ENCODE data around the gene MS4A15.

MS4A15 gene

DNA sequence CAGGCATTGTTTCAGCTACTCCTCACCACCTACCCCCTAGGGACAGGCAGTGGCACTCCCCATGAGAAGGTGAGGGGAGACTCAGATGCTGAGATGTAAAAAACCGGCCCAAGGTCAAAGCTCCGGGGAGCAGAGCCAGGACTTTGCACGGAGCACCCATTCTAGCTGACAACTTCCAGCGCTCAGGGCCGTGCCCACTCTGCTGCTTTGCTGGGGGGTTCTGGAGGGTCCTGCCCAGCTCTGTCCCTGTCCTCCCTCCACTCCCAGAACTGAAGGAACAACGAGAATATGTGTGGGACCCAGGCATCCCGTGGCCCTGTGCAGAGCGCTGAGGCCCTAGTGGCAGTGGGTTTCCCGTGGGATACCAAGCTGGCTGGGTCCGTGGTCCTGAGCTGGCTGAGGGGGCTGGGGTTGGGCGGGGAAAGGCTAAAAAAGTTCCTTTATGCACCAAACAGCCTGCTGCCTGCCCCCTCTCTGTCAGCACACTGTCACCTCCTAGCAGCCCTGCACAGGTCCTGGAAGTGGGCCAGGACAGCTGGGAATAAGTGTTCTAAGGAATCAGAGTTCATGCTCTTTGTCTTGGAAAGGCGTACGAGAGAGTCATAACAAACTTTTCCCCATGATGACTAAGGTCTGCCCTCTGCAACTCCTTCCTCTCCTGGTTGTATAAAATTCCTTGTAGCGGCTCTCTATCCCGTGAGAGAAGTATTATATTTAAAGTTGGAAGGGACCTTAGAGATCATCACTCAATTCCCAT is 30.3 kb downstream of the MS4A15 start:
- POLR2A ChIA-PET: no interaction called here
- DNase-seq (ENCODE audit: extremely low spot score): no peak
- CTCF ChIA-PET: no interaction called here
- TF ChIP-seq PKNOX1 (IDR thresholded peaks at IDR 0.05): no peak
- TF ChIP-seq BHLHE40 (IDR thresholded peaks at IDR 0.05; ENCODE audit: borderline replicate concordance): no peak
- TF ChIP-seq SP1 (IDR thresholded peaks at IDR 0.05): no peak
- no peak for TF ChIP-seq CTBP1 (IDR thresholded peaks at IDR 0.05; ENCODE audit: borderline replicate concordance)
- TF ChIP-seq ZNF384 (IDR thresholded peaks at IDR 0.05): no peak

GRCh38 chr11:60788401-60789125 is 31.9 kb downstream of the MS4A15 start:
- TF ChIP-seq BHLHE40 (IDR thresholded peaks at IDR 0.05; ENCODE audit: borderline replicate concordance): no peak
- no peak for TF ChIP-seq ELF4 (IDR thresholded peaks at IDR 0.05)
- TF ChIP-seq SP1 (IDR thresholded peaks at IDR 0.05): no peak
- TF ChIP-seq NFRKB (IDR thresholded peaks at IDR 0.05): no peak
- no peak for TF ChIP-seq TARDBP (IDR thresholded peaks at IDR 0.05)
- no peak for TF ChIP-seq PKNOX1 (IDR thresholded peaks at IDR 0.05)
- no peak for TF ChIP-seq L3MBTL2 (conservative IDR thresholded peaks at IDR 0.05)
- TF ChIP-seq FOXM1 (IDR thresholded peaks at IDR 0.05; ENCODE audit: borderline replicate concordance): no peak
- no peak for TF ChIP-seq HDGF (IDR thresholded peaks at IDR 0.05; ENCODE audit: borderline replicate concordance)
- no peak for TF ChIP-seq SUZ12 (IDR thresholded peaks at IDR 0.05)
- TF ChIP-seq FOXA1 (IDR thresholded peaks at IDR 0.05): no peak
- no peak for TF ChIP-seq ZNF384 (IDR thresholded peaks at IDR 0.05)
- no peak for TF ChIP-seq FOXK2 (IDR thresholded peaks at IDR 0.05)
- no peak for TF ChIP-seq ARNT (IDR thresholded peaks at IDR 0.05)
- ChIA-PET CTCF (no interaction called here), POLR2A (no interaction called here)
- no peak for DNase-seq (ENCODE audit: extremely low spot score)

- ChIA-PET POLR2A (no interaction called here), CTCF (no interaction called here)
- no peak for TF ChIP-seq LEF1 (IDR thresholded peaks at IDR 0.05; ENCODE audit: borderline replicate concordance)
- no peak for TF ChIP-seq SP1 (IDR thresholded peaks at IDR 0.05)
- TF ChIP-seq ARNT (IDR thresholded peaks at IDR 0.05): no peak
- no peak for TF ChIP-seq FOXK2 (IDR thresholded peaks at IDR 0.05)
- no peak for TF ChIP-seq ELF4 (IDR thresholded peaks at IDR 0.05)
- TF ChIP-seq L3MBTL2 (conservative IDR thresholded peaks at IDR 0.05): no peak
- no peak for TF ChIP-seq CTBP1 (IDR thresholded peaks at IDR 0.05; ENCODE audit: borderline replicate concordance)
- no peak for TF ChIP-seq TARDBP (IDR thresholded peaks at IDR 0.05)
- no peak for TF ChIP-seq NFRKB (IDR thresholded peaks at IDR 0.05)
- no peak for DNase-seq (ENCODE audit: extremely low spot score)
Measured at GRCh38 chr11:60790726-60791125, 34.1 kb downstream of the MS4A15 start.

DNA sequence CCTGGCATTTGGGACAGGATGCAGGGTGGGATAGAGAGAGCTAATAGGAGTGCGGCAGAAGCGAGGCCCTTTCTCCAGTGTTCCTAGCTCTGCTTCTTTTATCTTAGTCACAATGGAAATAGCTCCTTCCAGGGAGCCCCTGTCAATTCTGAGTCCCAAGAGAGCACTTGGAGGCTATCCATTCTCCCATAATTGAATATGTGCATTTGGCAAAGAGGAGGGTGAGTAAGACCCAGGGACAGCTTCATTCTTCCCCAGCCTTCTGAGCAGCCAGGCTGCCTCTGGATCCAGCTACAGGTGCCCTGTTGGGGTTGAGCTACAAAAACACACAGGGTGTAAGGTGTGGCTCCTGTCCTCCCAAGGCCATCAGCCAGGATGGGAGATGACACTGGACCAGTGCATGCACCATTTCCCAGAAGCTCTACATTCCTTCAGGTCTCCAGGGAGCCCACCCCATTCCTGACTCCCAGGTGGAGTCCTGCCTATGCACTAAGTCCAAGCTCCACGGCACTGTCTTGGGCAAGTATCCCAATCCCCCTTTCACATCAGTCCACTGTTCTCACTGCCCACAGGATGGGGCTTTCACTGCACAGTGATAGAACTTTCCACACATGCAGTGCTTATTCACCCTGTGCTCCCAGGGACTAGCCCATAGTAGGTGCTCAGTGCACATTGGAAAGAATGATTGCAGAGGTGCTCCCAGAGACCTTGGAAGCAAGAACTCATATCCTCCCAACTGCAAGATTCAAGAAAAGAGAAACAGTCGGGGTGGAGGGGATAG is 34.7 kb downstream of the MS4A15 start:
- ChIA-PET POLR2A (no interaction called here), CTCF (no interaction called here)
- no peak for DNase-seq (ENCODE audit: extremely low spot score)
- no peak for TF ChIP-seq BHLHE40 (IDR thresholded peaks at IDR 0.05; ENCODE audit: borderline replicate concordance)
- no peak for TF ChIP-seq CTBP1 (IDR thresholded peaks at IDR 0.05; ENCODE audit: borderline replicate concordance)
- TF ChIP-seq FOXA1 (IDR thresholded peaks at IDR 0.05): no peak
- TF ChIP-seq FOXK2 (IDR thresholded peaks at IDR 0.05): no peak
- TF ChIP-seq LEF1 (IDR thresholded peaks at IDR 0.05; ENCODE audit: borderline replicate concordance): no peak
- TF ChIP-seq NFRKB (IDR thresholded peaks at IDR 0.05): no peak
- TF ChIP-seq SUZ12 (IDR thresholded peaks at IDR 0.05): no peak
- no peak for TF ChIP-seq TARDBP (IDR thresholded peaks at IDR 0.05)
- no peak for TF ChIP-seq ARNT (IDR thresholded peaks at IDR 0.05)
- no peak for TF ChIP-seq FOXM1 (IDR thresholded peaks at IDR 0.05; ENCODE audit: borderline replicate concordance)
- TF ChIP-seq ZNF384 (IDR thresholded peaks at IDR 0.05): no peak
- TF ChIP-seq PKNOX1 (IDR thresholded peaks at IDR 0.05): no peak
- TF ChIP-seq L3MBTL2 (conservative IDR thresholded peaks at IDR 0.05): no peak
- no peak for TF ChIP-seq ELF4 (IDR thresholded peaks at IDR 0.05)
- TF ChIP-seq HDGF (IDR thresholded peaks at IDR 0.05; ENCODE audit: borderline replicate concordance): no peak
- no peak for TF ChIP-seq SP1 (IDR thresholded peaks at IDR 0.05)

DNA sequence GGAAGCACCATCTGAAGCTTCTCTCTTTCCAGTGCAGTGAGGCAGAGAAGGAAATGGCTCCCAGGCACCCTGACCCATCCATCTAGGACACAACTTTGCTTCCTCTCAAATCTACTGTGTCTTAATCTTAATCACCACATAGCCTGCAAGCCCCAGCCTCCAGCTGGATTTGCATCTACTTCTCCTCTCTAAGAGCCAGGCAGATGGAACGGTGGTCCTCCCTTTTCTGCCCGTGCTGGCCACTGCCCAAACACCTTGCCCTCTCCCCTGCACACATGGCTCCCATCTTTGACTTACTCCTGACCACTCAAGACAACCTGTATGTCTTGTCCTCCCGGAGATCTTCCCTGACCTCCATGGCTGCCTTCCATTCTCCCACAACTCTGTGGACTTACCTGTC is 35.9 kb downstream of the MS4A15 start:
- no peak for DNase-seq (ENCODE audit: extremely low spot score)
- CTCF ChIA-PET: no interaction called here
- TF ChIP-seq BHLHE40 (IDR thresholded peaks at IDR 0.05; ENCODE audit: borderline replicate concordance) (no peak), CTBP1 (IDR thresholded peaks at IDR 0.05; ENCODE audit: borderline replicate concordance) (no peak), PKNOX1 (IDR thresholded peaks at IDR 0.05) (no peak), NFRKB (IDR thresholded peaks at IDR 0.05) (no peak), TARDBP (IDR thresholded peaks at IDR 0.05) (no peak), ARNT (IDR thresholded peaks at IDR 0.05) (no peak), SP1 (IDR thresholded peaks at IDR 0.05) (no peak), ELF4 (IDR thresholded peaks at IDR 0.05) (no peak), HDGF (IDR thresholded peaks at IDR 0.05; ENCODE audit: borderline replicate concordance) (no peak), L3MBTL2 (conservative IDR thresholded peaks at IDR 0.05) (no peak), FOXK2 (IDR thresholded peaks at IDR 0.05) (no peak), SUZ12 (IDR thresholded peaks at IDR 0.05) (no peak), ZNF384 (IDR thresholded peaks at IDR 0.05) (no peak), LEF1 (IDR thresholded peaks at IDR 0.05; ENCODE audit: borderline replicate concordance) (no peak), FOXM1 (IDR thresholded peaks at IDR 0.05; ENCODE audit: borderline replicate concordance) (no peak), FOXA1 (IDR thresholded peaks at IDR 0.05) (no peak)
- POLR2A ChIA-PET: no interaction called here

All from HEK293T (cell line).